Loucy (cell line): ENCODE results near the gene TEX54.

ENCODE experiments used
- EZH2phosphoT487 ChIP-seq: fragments of 200-600 bp; IDR thresholded peaks from 2 replicates; pipeline ENCODE4 v1.6.1; 2018; ENCODE audit warnings: antibody characterized with exemption, mild to moderate bottlenecking, moderate library complexity, borderline replicate concordance
- TF ChIP-seq, protein P1 (sequence below): fragments of 200-600 bp; sonication (generic); conservative IDR thresholded peaks from 2 replicates; pipeline ENCODE4 v1.5.1; 2014; ENCODE audit warnings: mild to moderate bottlenecking, antibody characterized with exemption, low read length

DNA sequence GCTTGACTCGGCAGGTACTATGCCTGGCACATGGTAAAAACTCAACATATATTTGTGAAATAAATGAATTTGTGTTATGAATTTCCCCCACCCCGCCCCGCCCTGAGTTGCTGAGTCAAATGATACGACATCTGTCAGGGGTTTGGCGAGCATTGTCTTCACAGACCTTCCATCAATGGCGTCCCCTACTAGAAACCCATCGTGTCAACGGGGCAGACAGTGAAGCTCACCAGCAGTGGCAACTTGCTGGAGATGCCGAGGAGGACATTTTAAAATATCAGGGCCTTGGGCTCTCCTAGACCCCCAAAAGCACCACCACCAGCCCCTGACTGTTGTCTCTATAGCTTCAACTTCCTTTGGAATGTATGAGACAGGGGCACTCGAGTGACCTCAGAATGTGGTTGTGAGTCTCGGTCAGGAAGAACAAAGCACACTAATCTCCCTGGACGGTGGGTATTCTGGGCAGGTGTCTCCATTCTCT, 26.6 kb downstream of the TEX54 start:
- TF ChIP-seq, protein P1, sequence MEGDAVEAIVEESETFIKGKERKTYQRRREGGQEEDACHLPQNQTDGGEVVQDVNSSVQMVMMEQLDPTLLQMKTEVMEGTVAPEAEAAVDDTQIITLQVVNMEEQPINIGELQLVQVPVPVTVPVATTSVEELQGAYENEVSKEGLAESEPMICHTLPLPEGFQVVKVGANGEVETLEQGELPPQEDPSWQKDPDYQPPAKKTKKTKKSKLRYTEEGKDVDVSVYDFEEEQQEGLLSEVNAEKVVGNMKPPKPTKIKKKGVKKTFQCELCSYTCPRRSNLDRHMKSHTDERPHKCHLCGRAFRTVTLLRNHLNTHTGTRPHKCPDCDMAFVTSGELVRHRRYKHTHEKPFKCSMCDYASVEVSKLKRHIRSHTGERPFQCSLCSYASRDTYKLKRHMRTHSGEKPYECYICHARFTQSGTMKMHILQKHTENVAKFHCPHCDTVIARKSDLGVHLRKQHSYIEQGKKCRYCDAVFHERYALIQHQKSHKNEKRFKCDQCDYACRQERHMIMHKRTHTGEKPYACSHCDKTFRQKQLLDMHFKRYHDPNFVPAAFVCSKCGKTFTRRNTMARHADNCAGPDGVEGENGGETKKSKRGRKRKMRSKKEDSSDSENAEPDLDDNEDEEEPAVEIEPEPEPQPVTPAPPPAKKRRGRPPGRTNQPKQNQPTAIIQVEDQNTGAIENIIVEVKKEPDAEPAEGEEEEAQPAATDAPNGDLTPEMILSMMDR: no peak
- TF ChIP-seq EZH2phosphoT487: no peak
